Measurements from ENCODE around the gene ZBTB18.

DNA sequence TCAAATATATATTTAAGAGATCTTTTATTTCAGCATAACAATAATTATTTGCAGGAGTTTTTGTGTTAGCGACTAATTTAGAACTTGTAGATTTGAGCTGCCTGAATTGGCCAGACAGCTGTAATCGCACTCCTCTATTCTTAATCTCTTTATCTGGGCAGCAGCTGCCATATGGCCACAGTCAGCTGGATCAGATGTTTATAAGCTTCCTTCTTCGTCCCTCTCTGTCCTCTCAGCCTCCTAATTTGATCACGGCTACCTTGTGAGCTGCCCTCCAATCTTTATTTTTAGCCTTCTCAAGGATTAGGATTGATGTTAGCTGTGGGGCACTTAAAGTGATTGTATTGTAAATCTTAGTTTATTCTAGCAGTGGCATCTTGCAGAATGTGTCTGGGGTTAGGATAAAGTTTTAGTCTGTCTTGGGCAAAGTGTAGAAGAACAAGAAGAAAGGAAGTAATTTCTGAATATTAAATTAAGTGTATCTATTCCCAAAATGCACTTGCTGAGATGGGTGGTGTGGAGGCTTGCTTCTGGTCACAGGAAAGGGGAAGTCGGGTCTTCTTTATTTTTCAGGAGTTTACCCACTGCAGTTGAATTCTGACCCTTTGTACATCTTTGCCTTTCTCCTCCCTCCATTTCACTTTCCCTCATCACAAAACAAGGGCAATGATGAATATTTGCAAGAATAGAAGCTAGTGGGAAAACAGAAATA lies 1.1 kb downstream of the ZBTB18 start:
- TF ChIP-seq, protein P1, sequence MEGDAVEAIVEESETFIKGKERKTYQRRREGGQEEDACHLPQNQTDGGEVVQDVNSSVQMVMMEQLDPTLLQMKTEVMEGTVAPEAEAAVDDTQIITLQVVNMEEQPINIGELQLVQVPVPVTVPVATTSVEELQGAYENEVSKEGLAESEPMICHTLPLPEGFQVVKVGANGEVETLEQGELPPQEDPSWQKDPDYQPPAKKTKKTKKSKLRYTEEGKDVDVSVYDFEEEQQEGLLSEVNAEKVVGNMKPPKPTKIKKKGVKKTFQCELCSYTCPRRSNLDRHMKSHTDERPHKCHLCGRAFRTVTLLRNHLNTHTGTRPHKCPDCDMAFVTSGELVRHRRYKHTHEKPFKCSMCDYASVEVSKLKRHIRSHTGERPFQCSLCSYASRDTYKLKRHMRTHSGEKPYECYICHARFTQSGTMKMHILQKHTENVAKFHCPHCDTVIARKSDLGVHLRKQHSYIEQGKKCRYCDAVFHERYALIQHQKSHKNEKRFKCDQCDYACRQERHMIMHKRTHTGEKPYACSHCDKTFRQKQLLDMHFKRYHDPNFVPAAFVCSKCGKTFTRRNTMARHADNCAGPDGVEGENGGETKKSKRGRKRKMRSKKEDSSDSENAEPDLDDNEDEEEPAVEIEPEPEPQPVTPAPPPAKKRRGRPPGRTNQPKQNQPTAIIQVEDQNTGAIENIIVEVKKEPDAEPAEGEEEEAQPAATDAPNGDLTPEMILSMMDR (IDR thresholded peaks at IDR 0.05), result no peak
- TF ChIP-seq EZH2phosphoT487 (IDR thresholded peaks at IDR 0.05), result no peak

Measured in neural progenitor cell (in vitro differentiated cells).